Limb (tissue), 2 donors: ENCODE results near the gene NEURL1.
A peak's percentile ranks its signal among the peaks of the same experiment; 100 is the strongest.
"Not testable (repeated sequence)": the region's sequence is repeated elsewhere in the genome, so short reads cannot be mapped to it uniquely, and the experiment has no call there.

ENCODE experiments used
- DNase-seq, 2 donors: peaks; one replicate each; pipeline ENCODE4 v3.0.0-alpha.2; 2016; ENCODE audit errors: extremely low spot score in 2 of 2

NEURL1 gene

GRCh38 chr10:103620891-103621782 lies 127.6 kb downstream of the NEURL1 start:
- DNase-seq: no peak

GRCh38 chr10:103621783-103622125 lies 128.2 kb downstream of the NEURL1 start:
- DNase-seq: no peak

- DNase-seq: no peak
Observed at GRCh38 chr10:103622286-103622685, 128.8 kb downstream of the NEURL1 start.

- no peak for DNase-seq
Observed at GRCh38 chr10:103622935-103623574, 129.6 kb downstream of the NEURL1 start.

GRCh38 chr10:103626178-103626577 lies 132.7 kb downstream of the NEURL1 start:
- DNase-seq: no peak

- no peak for DNase-seq
Observed at GRCh38 chr10:103627111-103627892, 133.8 kb downstream of the NEURL1 start.

- DNase-seq: no peak
Observed at GRCh38 chr10:103627893-103628292, 134.4 kb downstream of the NEURL1 start.

GRCh38 chr10:103629581-103629980 lies 136.1 kb downstream of the NEURL1 start:
- DNase-seq: no peak

GRCh38 chr10:103630156-103630555 lies 136.7 kb downstream of the NEURL1 start:
- no peak for DNase-seq

- no peak for DNase-seq
Observed at GRCh38 chr10:103632247-103632642, 138.7 kb downstream of the NEURL1 start.

- DNase-seq: not testable (repeated sequence)
Observed at GRCh38 chr10:103632871-103633270, 139.4 kb downstream of the NEURL1 start.

- no peak for DNase-seq
Observed at GRCh38 chr10:103633846-103634245, 140.3 kb downstream of the NEURL1 start.

GRCh38 chr10:103635580-103635979 lies 142.1 kb downstream of the NEURL1 start:
- no peak for DNase-seq

- no peak for DNase-seq
Observed at GRCh38 chr10:103636492-103636891, 143.0 kb downstream of the NEURL1 start.

- no peak for DNase-seq
Observed at GRCh38 chr10:103637011-103637410, 143.5 kb downstream of the NEURL1 start.

- DNase-seq: peak in 1 of 2 donors; percentile 76
Observed at GRCh38 chr10:103637927-103638557, 144.5 kb downstream of the NEURL1 start.

GRCh38 chr10:103638948-103639347 lies 145.4 kb downstream of the NEURL1 start:
- DNase-seq: no peak

- DNase-seq: no peak
Observed at GRCh38 chr10:103640436-103641181, 147.1 kb downstream of the NEURL1 start.

GRCh38 chr10:103641326-103641725 lies 147.8 kb downstream of the NEURL1 start:
- DNase-seq: no peak
